ENCODE results near the gene PDGFD.

DNA sequence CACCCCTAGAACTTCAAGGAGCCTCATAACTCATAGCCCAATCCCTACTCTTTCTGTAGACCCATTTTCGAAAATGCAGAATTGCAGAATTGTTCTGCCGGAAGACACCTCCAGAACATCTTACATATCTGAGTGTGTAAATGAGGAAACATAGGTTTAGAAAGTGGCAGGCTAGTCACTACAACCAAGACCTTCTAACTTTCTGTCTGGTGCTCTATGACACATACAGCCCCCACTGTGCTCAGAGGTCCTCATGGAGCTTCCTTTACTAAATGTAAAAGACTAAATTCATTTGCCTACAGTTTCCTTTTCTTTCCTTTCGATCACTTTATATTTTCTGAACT, 259.7 kb downstream of the PDGFD start:
- no peak for TF ChIP-seq POLR2AphosphoS5 (IDR thresholded peaks at IDR 0.05; ENCODE audit: low read depth, low read length)
- TF ChIP-seq POLR2A (IDR thresholded peaks at IDR 0.05; ENCODE audit: low read depth, low read length) = no peak
- TF ChIP-seq TAF1 (IDR thresholded peaks at IDR 0.05; ENCODE audit: borderline replicate concordance, low read depth, low read length) = no peak

Data from GM12892 (cell line).